BJ (cell line): Measurements from ENCODE around the gene RIN1. TPM values are rescaled to one million over a fixed set of nuclear protein-coding genes. Genes with fewer than 3 reads are reported as not detected.
"Not testable (repeated sequence)": the region's sequence is repeated elsewhere in the genome, so short reads cannot be mapped to it uniquely, and the experiment has no call there.

Experiments
- CTCF ChIA-PET: fragments of 350-600 bp; formaldehyde crosslinking; extraction: SDS; loops from one replicate; lab custom pipeline; 2021; ENCODE audit warnings: antibody characterized with exemption, inconsistent platforms; lab: Yijun Ruan, JAX
- POLR2A ChIA-PET: fragments of 300-600 bp; sonication (Branson Sonifier 250); formaldehyde crosslinking; extraction: SDS; loops from one replicate; lab custom pipeline; 2021; ENCODE audit warnings: antibody characterized with exemption; lab: Charles Lee
- DNase-seq: peaks from one replicate; pipeline ENCODE4 v3.0.0-alpha.2; 2011; ENCODE audit warnings: low read depth
- H3K27me3 ChIP-seq: 2 replicates; pipeline ENCODE4 v1.6.0; 2011; ENCODE audit warnings: low read length; ENCODE audit not compliant: control insufficient read depth, insufficient read depth
- H3K36me3 ChIP-seq: 2 replicates; pipeline ENCODE4 v1.5.1; 2011; ENCODE audit warnings: low read length; ENCODE audit not compliant: control insufficient read depth, insufficient read depth
- H3K4me3 ChIP-seq: 2 replicates; pipeline ENCODE4 v1.5.1; 2011; ENCODE audit warnings: low read depth, mild to moderate bottlenecking, control low read depth, low read length
- CTCF ChIP-seq: IDR thresholded peaks from 2 replicates; pipeline ENCODE4 v1.5.1; 2011; ENCODE audit warnings: low read depth, mild to moderate bottlenecking, control low read depth, inconsistent platforms, low read length, moderate library complexity; ENCODE audit not compliant: insufficient read depth
- polyA plus RNA-seq: library from polyadenylated mRNA; depleted of rRNA; stranded (reverse); fragments of >200 nt; gene quantifications from 2 replicates; pipeline ENCODE4 v1.2.3, GENCODE V29; 2011

The RIN1 gene
- polyA plus RNA-seq, 1 experiment = 9.2 TPM

GRCh38 chr11:66322732-66323427 is 13.4 kb downstream of the RIN1 start:
- POLR2A ChIA-PET = no interaction called here

GRCh38 chr11:66321606-66322005 is 14.6 kb downstream of the RIN1 start:
- ChIA-PET POLR2A (no interaction called here), CTCF (interaction anchor here (1.3 to 1.7 kb wide), 3 partner anchors 8 to 14 kb away, joined by 4 to 7 read pairs (median 4); partner anchors contain the start of gene RIN1)
- no peaks in the 10 kb centered on the region for H3K36me3 ChIP-seq
- H3K27me3 ChIP-seq = no peaks in the 10 kb centered on the region
- no peak for TF ChIP-seq CTCF
- H3K4me3 ChIP-seq = no peak overlapping the region
- no peak for DNase-seq

More at GRCh38 chr11:66322732-66323427, 13.4 kb downstream of the RIN1 start:
- TF ChIP-seq CTCF = no peak
- H3K36me3 ChIP-seq = no peaks in the 10 kb centered on the region
- DNase-seq = no peak
- H3K4me3 ChIP-seq = no peak overlapping the region
- H3K27me3 ChIP-seq = no peaks in the 10 kb centered on the region
- CTCF ChIA-PET = interaction anchor here (1.7 kb wide), 1 partner anchor 10 kb away, joined by 7 read pairs; no protein-coding TSS in a partner anchor

GRCh38 chr11:66320748-66321147 is 15.5 kb downstream of the RIN1 start:
- DNase-seq, H3K27me3 ChIP-seq, H3K36me3 ChIP-seq, CTCF ChIA-PET, H3K4me3 ChIP-seq, POLR2A ChIA-PET: not testable (repeated sequence)

- H3K36me3 ChIP-seq, POLR2A ChIA-PET, H3K4me3 ChIP-seq, CTCF ChIA-PET, DNase-seq, H3K27me3 ChIP-seq: not testable (repeated sequence)
These were observed 15.9 kb downstream of the RIN1 start for GRCh38 chr11:66320289-66320688.

- no peak for DNase-seq
- Histone ChIP-seq H3K27me3 (no peaks in the 10 kb centered on the region), H3K4me3 (no peak overlapping the region), H3K36me3 (no peaks in the 10 kb centered on the region; the same call in 1 of the 2 replicates)
- ChIA-PET CTCF (interaction anchor here (0.6 to 11.3 kb wide), 5 partner anchors 8 to 74 kb away, joined by 3 to 188 read pairs (median 17); partner anchors contain the start of gene RIN1), POLR2A (interaction anchor here (0.8 kb wide), 1 partner anchor 30 kb away, joined by 6 read pairs; the partner anchor contains the start of gene YIF1A)
- TF ChIP-seq CTCF = no peak
These were observed 17.6 kb downstream of the RIN1 start for GRCh38 chr11:66318600-66318970.

GRCh38 chr11:66317723-66318599 is 18.3 kb downstream of the RIN1 start:
- no peaks in the 10 kb centered on the region for H3K27me3 ChIP-seq
- DNase-seq = no peak
- TF ChIP-seq CTCF = no peak
- POLR2A ChIA-PET = interaction anchor here (0.8 kb wide), 1 partner anchor 29 kb away, joined by 6 read pairs; the partner anchor contains the start of gene YIF1A
- no peaks in the 10 kb centered on the region; the same call in 1 of the 2 replicates for H3K36me3 ChIP-seq
- H3K4me3 ChIP-seq = no peak overlapping the region
- CTCF ChIA-PET = interaction anchor here (0.6 to 11.3 kb wide), 5 partner anchors 9 to 74 kb away, joined by 3 to 188 read pairs (median 17); partner anchors contain the start of gene RIN1
